Stimulated activated CD8-positive, alpha-beta memory T cell treated with anti-CD3 and anti-CD28 coated beads, Interleukin-7, amount 100 ng/mL, for 4 hours (primary cell): ENCODE data around the gene TSHR.
"Not testable (repeated sequence)": the region's sequence is repeated elsewhere in the genome, so short reads cannot be mapped to it uniquely, and the experiment has no call there.

ENCODE experiments used
- DNase-seq, 2 donors: peaks; one replicate each; pipeline ENCODE4 v3.0.0-alpha.2; 2020; ENCODE audit warnings: low read depth in 2 of 2

TSHR gene

DNA sequence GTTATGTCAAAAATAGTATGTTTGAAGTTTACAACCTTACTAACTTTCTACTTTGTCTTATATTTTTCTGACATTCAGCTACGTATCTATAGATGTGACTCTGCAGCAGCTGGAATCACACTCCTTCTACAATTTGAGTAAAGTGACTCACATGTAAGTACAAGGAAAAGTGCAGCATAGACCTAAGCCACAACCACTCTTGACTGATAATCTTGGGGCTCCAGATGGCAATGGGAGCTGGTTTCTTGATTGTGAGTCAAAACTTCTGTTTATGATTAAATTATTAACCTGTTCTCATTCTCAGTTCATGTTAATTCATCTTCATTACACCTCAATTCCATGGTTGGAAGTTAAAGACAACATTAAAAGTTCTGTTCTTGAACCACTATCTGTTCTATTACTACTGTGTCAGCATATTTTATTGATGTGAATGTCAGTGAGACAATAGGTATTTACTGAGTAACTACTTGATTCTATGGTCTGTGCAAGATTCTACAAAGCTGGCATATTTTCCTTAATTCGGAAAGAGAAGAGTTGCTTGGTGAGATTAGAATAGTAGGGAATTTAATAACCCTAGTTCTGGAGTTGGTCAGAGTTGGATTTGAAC, 112.9 kb downstream of the TSHR start:
- DNase-seq: no peak

DNA sequence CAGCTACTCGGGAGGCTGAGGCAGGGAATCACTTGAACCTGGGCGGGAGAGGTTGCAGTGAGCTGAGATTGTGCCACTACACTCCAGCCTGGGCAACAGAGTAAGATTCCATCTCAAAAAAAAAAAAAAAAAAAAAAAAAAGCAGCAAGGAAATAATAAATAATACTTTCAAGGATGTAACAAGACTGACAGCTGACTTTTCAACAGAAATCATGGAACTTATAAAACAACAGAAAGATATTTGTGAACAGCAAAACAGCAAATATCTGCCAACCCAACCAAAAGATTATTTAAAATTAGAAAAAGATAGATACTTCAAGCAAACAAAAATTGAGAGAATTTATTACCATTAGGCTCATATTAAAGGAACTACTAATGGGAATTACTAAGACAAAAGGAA, 115.1 kb downstream of the TSHR start:
- DNase-seq: no peak

DNA sequence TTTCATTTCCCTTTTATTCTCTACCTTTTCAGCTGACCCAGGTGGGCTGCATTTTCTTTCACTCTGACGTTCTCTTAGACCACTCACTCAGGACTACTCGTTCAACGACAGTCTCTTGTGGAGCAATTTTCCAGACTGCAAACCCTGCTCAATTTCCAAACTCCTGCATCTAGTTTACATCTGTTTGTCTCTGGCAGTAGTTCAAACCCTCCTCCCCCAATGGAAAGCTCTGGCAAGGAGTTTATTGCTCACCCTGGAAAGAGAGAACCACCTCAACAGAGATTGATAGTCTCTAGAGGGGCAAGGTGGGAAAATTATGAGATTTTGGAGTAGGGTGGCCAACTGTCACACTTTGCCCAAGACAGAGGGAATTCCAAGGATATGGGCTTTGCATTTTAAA, 130.2 kb downstream of the TSHR start:
- DNase-seq: no peak

DNA sequence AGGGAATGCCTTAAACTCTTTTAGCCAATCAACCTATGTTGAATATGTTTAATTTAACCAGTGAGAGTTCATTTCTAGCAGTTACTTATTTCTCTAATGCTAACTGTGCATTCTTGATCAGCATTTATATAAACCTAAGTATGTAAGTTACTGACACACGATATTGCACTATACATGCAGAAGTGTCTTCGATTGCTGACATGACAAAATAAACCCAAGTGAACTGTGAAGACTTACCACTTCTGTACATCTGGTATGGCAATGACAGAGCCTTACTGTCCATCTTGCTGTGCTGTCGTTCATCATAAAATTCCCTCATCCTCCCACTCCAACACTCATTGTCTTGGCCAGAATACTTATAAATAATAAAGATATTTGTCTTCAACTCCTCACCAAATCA, 131.8 kb downstream of the TSHR start:
- no peak for DNase-seq

DNA sequence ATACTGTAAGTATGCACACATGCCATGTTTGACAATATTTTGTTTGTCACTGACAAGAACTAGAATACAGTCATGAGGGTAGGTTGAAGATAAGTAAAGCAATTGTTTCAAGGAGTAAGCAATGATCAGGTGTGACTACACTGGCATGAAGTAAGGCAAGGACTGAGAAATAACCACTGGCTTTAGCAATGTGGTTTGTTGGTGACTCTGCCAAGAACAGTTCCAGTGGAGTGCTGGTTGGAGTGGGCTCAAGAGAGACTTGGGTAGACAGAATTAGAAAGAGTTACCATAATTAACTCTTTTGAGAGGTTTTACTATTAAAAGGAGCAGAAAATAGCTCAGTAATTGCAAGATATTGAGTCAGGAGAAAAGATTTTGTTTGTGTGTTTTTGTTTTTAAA, 135.7 kb downstream of the TSHR start:
- DNase-seq: no peak

DNA sequence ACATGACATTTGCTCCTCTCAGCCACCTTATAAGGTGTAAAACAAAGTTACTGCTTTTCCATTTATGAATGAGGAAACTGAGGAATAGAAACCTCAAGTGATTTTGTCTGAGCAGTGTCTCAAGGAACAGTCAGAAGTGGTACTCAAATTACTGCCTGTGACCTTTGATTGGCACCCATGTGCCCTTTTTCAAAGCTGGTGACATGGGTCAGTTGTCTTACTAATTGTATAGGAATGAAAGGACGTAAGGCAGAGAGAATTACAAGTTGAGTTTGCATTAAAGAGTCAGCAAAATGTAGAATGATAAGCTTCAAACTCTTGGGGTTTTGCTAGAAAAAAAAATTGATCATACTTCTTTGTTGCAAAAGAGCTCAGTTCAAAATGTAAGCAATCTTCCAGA, 136.2 kb downstream of the TSHR start:
- DNase-seq: no peak

DNA sequence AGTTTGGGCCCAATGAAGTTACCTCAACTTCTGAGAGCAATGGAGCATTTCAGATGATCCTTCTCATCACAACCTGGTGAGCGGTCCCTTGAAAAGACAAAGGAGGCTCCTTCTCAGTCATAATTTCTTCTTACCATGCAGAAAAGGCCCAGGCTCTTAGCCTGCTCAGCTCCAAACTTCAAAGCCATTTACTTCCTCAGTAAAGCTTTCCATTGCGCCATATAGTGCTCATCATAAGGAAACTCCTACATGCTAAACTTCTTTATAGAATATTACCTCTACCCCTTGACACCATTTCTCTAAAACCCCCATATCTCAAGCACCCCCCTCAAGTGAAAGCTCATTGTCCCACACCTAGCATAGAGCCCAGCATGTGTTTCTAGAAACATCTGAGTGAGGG, 138.2 kb downstream of the TSHR start:
- DNase-seq: no peak

DNA sequence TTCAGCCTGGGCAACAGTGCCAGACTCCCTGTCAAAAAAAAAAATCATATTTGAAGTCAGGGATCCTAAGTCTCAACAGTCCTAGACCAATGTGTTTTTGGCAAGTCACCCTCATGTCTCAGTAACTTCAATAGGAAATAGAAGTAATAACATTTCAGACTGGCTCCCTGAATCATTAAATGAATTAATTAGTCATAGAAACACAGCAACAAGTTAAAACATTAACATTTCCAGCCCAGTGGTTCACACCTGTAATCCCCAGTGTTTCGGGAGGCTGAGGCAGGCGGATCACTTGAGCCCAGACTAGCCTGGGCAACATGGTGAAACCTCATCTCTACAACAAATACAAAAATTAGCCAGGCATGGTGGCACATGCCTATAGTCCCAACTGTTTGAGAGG, 140.1 kb downstream of the TSHR start:
- no peak for DNase-seq

DNA sequence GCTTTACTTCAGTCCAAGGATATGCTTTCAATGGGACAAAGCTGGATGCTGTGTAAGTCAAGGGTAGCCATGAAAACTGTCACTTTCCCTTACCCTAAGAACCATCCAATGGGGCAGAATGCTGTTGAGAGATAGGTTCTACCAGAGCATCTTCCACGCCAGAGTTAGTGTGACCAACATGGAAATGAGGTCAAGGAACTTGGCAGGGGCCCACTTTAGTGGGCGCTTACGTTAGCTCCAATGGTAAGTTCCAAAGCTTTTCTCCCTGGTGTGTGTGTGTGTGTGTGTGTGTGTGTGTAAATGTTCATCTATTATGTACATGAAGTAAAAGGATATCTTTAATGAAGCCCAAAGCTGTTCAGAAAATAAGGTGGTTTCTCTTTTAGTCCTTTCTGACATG, 141.2 kb downstream of the TSHR start:
- DNase-seq: no peak

DNA sequence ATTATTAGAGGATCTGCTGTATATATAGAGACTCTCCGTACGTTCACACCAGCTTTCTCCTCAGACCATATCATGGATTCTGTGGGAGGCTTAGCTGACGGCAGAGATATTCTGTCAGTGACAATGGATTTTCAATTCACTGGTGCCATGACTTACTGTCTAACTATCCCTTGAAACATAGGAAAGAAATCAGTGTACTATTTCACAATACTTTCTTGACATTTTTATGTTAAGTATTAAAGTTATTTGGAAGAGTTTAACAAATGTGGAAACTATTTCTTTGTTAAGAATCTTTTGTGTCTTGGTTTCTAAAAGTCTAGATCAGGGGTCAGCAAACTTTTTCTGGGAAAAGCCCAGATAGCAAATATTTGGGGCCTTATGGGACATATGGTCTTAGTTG, 146.8 kb downstream of the TSHR start:
- no peak for DNase-seq

DNA sequence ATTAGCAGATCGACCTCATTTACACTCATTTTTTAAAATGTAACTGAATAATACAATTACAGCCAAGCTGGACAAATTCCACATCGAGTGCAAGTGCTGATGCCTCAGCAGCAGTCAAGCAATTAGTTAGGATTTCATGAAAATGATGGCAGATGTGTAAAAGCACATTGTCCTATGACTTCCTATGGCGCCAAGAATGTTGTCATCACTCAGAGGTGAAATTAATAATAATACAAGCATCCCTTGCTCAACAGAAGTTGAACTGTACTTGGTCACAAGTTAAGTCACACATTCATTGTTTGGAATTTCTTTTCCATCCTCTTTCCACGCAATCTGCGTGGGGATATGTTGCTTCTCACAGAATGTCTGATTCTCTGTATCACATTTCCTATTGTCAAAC, 148.0 kb downstream of the TSHR start:
- DNase-seq: no peak

DNA sequence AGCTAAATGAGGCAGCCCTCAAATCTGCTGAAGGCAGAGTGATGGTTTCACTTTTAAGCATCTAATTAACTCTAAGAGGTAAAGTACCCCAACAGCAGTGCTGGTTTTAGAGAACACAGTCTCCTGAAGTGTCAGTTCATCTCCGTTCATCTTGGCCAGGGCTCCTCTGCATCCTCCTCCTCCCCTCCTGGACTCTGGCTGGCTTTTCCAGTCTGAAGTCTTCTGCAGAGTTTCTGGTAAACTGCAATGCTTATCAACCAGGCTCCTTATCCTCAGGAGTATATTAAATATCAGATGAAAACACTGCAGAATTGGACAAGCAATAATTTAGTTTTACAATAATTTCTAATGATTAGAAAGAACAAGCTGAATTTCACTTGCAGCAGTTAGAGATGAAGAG, 150.0 kb downstream of the TSHR start:
- no peak for DNase-seq

DNA sequence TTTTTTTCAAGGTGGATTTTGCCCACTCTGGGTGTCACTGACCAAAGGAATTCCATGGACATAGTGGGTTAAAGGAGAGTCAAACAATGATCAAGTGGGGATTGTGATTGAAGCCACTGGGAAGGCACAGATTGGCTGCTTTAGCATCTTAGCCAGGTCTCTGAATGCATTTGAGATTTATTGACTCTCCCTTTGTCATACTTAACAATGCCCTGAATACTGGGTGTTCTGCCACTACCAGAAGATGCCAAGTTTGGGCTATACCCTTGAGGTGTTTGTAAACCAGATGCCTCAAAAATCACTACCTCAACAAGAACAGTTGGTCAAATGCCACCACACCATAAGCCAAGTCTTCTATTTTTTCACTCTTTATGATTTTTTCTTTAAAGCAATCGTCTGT, 150.5 kb downstream of the TSHR start:
- DNase-seq: no peak

DNA sequence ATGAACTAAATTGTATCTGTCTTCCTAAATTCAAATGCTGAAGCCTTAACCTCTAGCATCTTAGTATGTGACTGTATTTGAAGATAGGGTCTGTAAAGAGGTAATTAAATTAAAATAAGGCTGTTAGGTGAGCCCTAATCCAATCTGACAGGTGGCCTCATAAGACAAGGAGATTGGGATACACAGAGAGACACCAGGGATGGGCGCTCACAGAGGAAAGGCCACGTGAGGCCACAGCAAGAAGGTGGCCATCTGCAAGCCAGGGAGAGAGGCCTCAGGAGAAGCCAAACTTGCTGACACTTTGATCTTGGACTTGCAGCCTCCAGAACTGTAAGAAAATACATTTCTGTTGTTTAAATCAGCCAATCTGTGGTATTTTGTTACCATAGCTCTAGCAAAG, 154.8 kb downstream of the TSHR start:
- DNase-seq: no peak

DNA sequence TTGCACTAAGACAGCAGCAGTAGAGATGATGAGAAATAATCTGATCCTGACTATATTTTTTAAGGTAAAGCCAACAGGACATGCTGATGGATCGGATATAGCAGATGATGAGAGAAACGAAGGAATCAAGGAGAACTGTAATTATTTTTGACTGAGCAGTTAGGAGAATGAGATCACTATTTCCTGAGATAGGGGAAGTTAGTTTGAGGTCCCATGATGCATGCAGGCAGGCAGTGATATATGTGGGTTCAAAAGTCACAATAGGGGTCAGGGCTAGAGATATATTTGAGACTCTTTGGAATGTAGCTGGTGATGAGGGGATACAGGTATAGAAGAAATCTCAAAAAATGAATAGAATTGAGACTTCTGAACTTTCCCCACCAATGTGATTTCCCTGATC, 157.8 kb downstream of the TSHR start:
- DNase-seq: no peak

DNA sequence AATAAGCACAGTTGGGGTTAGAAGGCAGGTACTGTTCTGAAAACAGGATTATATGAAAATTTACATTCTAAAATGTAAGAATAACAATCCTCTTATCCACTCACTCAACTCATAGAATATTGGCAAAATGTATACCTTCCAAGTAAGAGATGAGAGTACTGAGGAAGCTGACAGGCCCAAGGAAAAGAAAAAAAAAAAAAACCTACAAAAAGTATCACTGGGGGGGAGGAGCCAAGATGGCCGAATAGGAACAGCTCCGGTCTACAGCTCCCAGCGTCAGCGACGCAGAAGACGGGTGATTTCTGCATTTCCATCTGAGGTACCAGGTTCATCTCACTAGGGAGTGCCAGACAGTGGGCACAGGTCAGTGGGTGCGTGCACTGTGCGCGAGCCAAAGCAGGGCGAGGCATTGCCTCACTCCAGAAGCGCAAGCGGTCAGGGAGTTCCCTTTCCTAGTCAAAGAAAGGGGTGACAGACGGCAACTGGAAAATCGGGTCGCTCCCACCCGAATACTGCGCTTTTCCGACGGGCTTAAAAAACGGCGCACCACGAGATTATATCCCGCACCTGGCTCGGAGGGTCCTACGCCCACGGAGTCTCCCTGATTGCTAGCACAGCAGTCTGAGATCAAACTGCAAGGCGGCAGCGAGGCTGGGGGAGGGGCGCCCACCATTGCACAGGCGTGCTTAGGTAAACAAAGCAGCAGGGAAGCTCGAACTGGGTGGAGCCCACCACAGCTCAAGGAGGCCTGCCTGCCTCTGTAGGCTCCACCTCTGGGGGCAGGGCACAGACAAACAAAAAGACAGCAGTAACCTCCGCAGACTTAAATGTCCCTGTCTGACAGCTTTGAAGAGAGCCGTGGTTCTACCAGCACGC, 158.8 kb downstream of the TSHR start:
- DNase-seq: not testable (repeated sequence)

DNA sequence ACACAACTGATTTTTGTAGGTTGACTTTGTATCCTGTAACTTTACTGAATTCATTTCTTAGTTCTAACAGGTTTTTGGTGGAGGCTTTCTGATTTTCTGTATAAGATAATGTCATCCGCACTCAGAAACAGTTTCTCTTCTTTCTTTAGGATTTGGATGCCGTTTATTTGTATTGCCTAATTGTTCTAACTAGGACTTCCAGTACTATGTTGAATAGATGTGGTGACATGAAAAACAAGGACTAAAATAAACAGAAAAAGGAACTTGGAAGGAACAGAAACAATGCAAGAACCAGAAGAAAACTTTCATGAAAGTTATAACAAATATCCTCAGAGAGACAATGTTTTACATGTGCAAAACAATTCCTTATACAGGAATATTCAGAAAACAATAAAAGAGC, 165.1 kb downstream of the TSHR start:
- no peak for DNase-seq

DNA sequence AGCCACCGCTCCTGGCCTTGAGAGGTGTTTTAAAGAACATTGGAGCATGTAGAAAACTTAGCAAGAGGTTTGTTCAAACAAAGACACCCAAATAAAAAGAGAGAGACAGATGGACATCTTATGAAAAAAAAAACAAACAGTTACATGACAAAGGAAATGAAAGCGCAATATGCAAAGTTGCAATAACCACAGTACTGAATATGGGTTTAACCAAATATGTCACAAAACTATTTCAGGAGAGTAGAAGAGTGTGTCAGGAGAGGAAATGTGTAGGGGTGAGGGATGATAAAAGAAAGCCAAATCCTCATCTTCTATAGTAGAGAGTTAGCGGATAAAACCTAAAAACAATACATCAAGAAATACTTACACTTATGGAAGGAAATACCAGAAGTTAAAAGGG, 166.9 kb downstream of the TSHR start:
- DNase-seq: no peak

DNA sequence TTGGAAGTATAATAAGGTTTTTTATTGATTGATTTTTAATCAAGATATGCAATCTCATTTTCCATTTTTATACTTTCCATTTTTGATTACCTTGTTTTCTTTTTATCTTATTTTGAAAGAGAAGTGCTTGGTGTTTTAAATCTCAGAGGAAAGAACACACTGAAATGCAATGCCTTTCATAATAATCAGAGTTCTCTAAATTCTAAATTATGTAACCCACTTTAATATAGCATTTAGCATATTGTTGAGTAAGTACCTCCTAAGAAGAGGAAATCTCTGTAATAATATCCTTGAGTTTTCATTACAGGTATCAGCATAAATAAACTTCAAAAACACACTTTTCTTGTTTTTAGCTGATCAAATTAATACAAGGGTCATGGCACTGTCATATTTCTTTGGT, 168.4 kb downstream of the TSHR start:
- DNase-seq: no peak

DNA sequence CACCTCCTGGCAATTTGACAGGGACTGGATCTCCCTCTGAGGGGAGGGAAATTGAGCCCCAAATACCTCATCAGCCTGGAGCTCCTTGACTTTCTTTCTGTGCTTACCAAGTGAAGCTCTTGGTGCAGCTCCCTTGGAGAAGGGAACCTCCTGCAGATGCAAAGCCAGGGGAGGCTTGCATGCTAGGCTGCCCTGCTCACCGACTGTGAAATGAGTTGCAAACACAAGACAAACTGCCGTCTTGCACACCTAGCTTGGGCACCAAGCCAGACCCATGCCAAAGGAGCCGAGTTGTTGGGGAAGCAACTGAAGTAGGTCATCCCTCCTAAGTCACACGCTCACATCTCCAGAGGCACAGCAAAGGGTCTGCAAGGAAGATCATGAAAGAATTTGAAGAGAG, 170.1 kb downstream of the TSHR start:
- DNase-seq: no peak

DNA sequence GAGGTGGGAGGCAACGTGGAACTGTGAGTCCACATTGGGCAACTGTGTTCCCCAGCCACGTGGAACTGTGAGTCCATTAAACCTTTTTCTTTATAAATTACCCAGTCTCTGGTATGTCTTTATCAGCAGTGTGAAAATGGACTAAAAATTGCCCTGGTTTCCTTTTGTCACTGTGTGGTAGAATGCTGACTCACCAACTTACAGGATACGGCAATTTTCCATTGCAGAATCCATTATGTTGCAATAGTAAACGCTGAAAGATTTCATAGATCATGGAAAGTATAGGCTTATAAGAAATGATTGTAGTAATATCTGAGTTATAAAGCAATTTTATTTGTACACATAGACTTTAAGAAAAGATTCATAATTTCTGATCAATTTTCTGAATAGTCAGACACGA, 172.4 kb downstream of the TSHR start:
- DNase-seq: no peak

DNA sequence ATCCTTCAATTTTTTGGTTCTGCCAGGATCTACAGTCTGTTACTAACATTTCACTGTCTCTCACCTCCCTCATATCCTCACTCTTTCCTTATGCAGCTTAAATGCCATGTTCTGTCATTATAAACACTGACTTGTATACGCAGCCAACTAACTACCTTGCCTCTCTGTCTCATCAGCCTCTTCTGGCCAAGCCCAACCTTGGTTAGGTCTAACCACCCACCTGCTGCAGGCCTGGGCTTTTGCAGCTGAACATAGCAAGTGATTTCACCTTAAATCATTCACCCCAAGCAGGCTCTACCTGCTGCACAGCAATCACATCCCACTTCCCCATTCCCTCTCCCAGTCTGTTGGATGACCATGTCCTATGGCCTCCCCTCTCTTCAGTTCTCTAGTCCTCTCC, 173.8 kb downstream of the TSHR start:
- no peak for DNase-seq

DNA sequence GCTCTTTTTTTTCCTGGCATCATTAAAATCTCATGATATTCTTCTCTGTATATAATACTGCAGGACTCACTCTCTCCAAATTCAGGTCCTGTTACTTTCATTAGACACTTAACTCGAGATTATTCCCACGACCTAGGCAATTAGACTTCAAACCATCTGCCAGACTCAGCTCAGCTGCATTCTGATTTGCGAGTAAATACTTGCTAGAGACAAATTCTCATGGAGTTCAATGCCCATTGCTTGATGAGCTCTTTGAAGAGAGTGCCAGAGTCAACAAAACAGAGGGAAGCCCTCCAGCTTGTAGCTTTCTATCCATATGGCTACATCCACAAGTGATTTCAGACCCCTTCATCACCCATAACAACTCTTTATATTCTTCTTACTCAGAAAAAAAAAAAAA, 177.0 kb downstream of the TSHR start:
- no peak for DNase-seq

DNA sequence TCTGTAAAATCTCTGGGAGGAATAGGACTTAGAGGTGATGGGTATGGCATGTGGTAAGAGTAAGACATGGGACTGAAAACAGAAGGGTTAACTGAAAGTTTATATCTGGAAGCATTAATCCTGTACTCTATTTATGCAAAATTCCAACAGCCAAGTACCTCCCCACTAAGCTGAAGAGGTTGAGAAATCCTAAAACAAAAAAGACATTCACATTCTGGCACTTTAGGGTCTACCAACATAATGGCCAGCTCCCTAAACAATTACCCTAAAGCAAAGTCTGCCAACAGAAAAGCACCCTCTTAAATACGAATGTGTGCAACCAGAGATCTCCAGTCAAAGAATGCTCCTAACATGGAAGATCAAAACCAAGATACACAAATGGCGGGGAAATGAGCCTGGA, 178.0 kb downstream of the TSHR start:
- no peak for DNase-seq
